ENCODE measurements around the gene CLASP1. TPM values are rescaled to one million over a fixed set of nuclear protein-coding genes. Genes with fewer than 3 reads are reported as not detected.

CLASP1 gene
- total RNA-seq, 6 experiments from 2014 or later = 38.2 to 49.0 (median 41.1) TPM

DNA sequence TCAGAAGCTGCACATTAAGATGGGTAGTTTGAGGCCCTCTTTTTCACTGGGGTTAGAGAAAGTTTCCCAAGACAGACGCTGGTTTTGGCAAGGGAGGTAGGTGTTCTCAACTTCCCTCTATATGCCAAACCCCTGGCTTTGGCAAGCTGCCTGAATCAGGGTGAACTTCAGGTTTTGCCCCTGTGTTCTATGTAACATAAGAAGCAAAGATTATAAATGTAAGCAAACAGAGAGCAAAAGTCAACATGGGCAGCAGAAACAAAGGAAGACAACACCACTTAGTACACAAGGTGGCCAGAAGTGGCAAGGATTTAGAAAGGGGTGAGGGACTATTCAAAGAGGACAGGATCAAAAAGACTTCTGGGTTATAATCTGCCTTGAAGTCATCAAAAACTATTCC is 293.8 kb downstream of the CLASP1 start:
- DNase-seq = no peak
- H3K4me3 Mint-ChIP-seq = no peak overlapping the region
- no peak for TF ChIP-seq CTCF (IDR thresholded peaks at IDR 0.05)
- H3K36me3 Mint-ChIP-seq (ENCODE audit: low read depth) = peaks cover 13% of the 10 kb centered on the region
- H3K4me1 Mint-ChIP-seq (ENCODE audit: low read depth) = peaks cover 41% of the 10 kb centered on the region
- H3K27ac Mint-ChIP-seq = no peak overlapping the region
- H3K27me3 Mint-ChIP-seq (ENCODE audit: insufficient read depth) = no peaks in the 10 kb centered on the region; the same call in 1 of the 2 replicates
- no peaks in the 10 kb centered on the region for H3K9me3 Mint-ChIP-seq

- H3K27me3 Mint-ChIP-seq (ENCODE audit: insufficient read depth) = peaks cover 1% of the 10 kb centered on the region
- no peak for DNase-seq
- TF ChIP-seq CTCF (IDR thresholded peaks at IDR 0.05) = no peak
- H3K36me3 Mint-ChIP-seq (ENCODE audit: low read depth) = peaks cover 15% of the 10 kb centered on the region
- peaks cover 12% of the 10 kb centered on the region for H3K4me1 Mint-ChIP-seq (ENCODE audit: low read depth)
- H3K9me3 Mint-ChIP-seq = no peaks in the 10 kb centered on the region
- H3K4me3 Mint-ChIP-seq = no peak overlapping the region
- H3K27ac Mint-ChIP-seq = no peak overlapping the region
These were observed 297.5 kb downstream of the CLASP1 start for GRCh38 chr2:121351521-121352318.

DNA sequence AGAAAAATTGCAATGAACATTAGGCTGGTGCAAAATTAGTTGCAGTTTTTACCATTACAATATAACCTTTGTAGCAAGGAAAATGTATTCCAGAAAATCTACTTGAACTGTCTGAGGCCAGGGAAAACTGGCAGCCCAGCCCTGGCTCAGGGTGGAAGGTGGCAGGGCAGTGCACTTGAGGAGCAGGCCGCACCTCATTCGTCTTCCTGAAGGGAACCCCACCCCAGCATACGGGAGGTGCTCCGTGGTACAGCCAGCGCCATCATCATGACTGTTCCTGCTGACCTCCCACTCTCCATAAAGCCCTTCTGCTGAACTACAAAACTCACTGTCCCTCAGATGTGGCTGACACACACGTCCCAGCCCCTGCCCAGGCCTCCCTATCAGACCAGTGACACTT is 298.4 kb downstream of the CLASP1 start:
- Mint-ChIP-seq H3K27me3 (ENCODE audit: insufficient read depth) (peaks cover 1% of the 10 kb centered on the region), H3K4me1 (ENCODE audit: low read depth) (peaks cover 6% of the 10 kb centered on the region), H3K4me3 (no peak overlapping the region), H3K36me3 (ENCODE audit: low read depth) (peaks cover 20% of the 10 kb centered on the region), H3K27ac (no peak overlapping the region), H3K9me3 (no peaks in the 10 kb centered on the region)
- DNase-seq = no peak
- no peak for TF ChIP-seq CTCF (IDR thresholded peaks at IDR 0.05)

GRCh38 chr2:121350402-121350775 is 298.9 kb downstream of the CLASP1 start:
- Mint-ChIP-seq H3K4me3 (no peak overlapping the region), H3K36me3 (ENCODE audit: low read depth) (peaks cover 20% of the 10 kb centered on the region), H3K9me3 (no peaks in the 10 kb centered on the region), H3K27ac (no peak overlapping the region; the same call in 1 of the 2 replicates), H3K4me1 (ENCODE audit: low read depth) (peaks cover 1% of the 10 kb centered on the region; the same call in 1 of the 2 replicates), H3K27me3 (ENCODE audit: insufficient read depth) (peaks cover 1% of the 10 kb centered on the region)
- no peak for TF ChIP-seq CTCF (IDR thresholded peaks at IDR 0.05)
- DNase-seq = no peak

DNA sequence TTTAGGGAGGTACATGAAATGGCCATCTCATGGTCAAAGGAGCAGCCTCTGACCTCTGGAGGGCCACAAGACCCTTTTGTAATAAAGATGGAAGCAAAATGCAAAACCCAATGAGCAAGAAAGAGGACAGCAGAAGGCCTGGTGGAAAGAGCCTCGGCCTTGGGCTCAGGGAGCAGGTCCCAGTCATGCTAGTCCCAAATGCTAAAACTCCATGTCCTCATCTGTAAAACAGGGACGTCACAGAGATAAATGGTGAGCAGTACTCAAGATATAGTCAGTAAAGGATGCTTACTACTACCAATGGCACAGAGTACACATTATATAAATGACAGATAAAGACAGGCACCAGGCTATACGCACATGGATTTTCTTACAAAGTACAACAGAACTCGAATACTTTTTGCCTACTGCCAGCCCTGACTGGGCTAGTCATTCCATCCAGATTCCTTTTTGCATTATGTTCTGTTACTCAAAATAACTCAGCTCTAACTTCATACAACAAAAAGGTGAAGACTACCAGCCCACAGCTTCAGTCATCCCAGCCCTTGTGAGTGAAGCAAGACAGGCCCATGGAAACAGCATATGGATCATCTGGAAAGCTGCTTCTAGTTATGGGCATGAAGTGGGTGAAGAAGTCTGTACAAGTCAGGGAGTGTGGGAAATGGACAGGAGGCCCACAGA is 299.4 kb downstream of the CLASP1 start:
- TF ChIP-seq CTCF (IDR thresholded peaks at IDR 0.05) = no peak
- no peaks in the 10 kb centered on the region for H3K9me3 Mint-ChIP-seq
- H3K4me3 Mint-ChIP-seq = no peak overlapping the region
- peaks cover 1% of the 10 kb centered on the region for H3K27me3 Mint-ChIP-seq (ENCODE audit: insufficient read depth)
- H3K36me3 Mint-ChIP-seq (ENCODE audit: low read depth) = peaks cover 25% of the 10 kb centered on the region
- no peaks in the 10 kb centered on the region for H3K4me1 Mint-ChIP-seq (ENCODE audit: low read depth)
- no peak overlapping the region; the same call in 1 of the 2 replicates for H3K27ac Mint-ChIP-seq
- no peak for DNase-seq

Measured in HFFc6 (cell line).